GM20000 (cell line): ENCODE results near the gene LAMB3.

ENCODE experiments used
- DNase-seq: peaks from one replicate; pipeline ENCODE4 v3.0.0; 2012; ENCODE audit warnings: low spot score
- TF ChIP-seq, protein P1 (sequence below): IDR thresholded peaks from 2 replicates; pipeline ENCODE4 v1.5.1; 2012; ENCODE audit warnings: mild to moderate bottlenecking, control low read depth; ENCODE audit errors: extremely low read depth, missing control alignments

LAMB3 gene

DNA sequence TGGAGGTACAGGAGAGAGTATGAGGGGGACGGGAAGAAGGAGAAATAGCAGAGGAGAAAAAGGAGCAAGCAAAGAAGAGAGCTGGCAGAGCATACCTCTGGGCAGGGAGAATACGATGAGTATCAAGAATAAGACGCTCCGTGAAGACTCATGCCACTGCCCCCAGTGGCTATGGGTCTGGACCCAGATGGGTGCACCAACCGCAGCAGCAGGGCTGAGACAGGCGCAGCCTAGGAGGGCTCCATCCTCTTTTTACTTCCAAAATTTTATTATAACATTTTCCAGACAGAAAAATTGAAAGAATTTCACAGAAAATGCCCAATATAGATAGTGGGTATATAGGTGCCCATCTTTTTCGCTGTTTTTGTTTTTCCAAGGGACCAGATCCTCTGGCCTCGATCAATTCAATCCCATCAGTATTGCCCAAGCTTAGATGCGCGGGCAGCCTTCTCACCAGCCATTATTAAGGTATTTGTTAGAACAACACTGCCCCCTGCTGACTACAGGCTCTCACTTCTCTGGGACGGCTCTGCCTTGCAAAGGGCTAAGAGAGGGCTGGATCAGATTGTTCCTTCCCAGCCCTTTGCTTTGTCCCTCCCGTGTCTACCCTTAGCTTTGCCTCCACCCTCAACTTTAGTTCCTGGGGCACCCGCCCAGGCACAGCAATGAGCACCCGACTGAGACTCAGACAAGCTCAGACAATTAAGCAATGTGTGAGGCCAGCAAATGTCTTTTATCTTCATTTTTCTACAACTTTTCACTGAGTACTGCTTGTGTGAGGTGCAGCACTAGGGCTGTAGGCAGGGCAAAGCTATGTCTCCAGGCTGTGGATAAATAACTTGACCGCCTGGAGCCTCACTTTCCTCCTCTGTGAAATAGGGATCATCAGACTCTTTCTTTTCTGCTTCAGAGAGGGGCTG is 86.2 kb downstream of the LAMB3 start:
- TF ChIP-seq, protein P1, sequence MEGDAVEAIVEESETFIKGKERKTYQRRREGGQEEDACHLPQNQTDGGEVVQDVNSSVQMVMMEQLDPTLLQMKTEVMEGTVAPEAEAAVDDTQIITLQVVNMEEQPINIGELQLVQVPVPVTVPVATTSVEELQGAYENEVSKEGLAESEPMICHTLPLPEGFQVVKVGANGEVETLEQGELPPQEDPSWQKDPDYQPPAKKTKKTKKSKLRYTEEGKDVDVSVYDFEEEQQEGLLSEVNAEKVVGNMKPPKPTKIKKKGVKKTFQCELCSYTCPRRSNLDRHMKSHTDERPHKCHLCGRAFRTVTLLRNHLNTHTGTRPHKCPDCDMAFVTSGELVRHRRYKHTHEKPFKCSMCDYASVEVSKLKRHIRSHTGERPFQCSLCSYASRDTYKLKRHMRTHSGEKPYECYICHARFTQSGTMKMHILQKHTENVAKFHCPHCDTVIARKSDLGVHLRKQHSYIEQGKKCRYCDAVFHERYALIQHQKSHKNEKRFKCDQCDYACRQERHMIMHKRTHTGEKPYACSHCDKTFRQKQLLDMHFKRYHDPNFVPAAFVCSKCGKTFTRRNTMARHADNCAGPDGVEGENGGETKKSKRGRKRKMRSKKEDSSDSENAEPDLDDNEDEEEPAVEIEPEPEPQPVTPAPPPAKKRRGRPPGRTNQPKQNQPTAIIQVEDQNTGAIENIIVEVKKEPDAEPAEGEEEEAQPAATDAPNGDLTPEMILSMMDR: peak; percentile 93
- DNase-seq: peak; percentile 74
